SK-N-SH treated with all-trans-retinoic acid at 6 μM for 48 hours (cell line): ENCODE measurements around the gene PCNT.

Experiments
- ATAC-seq: fragments of 200-7000 bp; cut with Tn5 transposase; 3 replicates; pipeline ENCODE4 v1.9.1; 2020; ENCODE audit warnings: mild to moderate bottlenecking, moderate library complexity
- ARNTL ChIP-seq: fragments of 450-650 bp; formaldehyde crosslinking; IDR thresholded peaks from 2 replicates; pipeline ENCODE4 v1.5.0; 2020; ENCODE audit warnings: low read depth, mild to moderate bottlenecking, moderate library complexity, borderline replicate concordance
- BACH2 ChIP-seq: fragments of 250-450 bp; sonication (Bioruptor Pico); IDR thresholded peaks from 2 replicates; pipeline ENCODE4 v1.9.0; 2021; ENCODE audit warnings: mild to moderate bottlenecking, borderline replicate concordance
- GLIS3 ChIP-seq: fragments of 250-450 bp; sonication (Bioruptor Pico); IDR thresholded peaks from 2 replicates; pipeline ENCODE4 v1.5.0; 2020; ENCODE audit warnings: mild to moderate bottlenecking, moderate library complexity
- ISL1 ChIP-seq: fragments of 250-450 bp; sonication (Bioruptor Pico); IDR thresholded peaks from 2 replicates; pipeline ENCODE4 v2.1.2; 2022; ENCODE audit warnings: mild to moderate bottlenecking, moderate library complexity
- OSR1 ChIP-seq: fragments of 250-450 bp; sonication (Bioruptor Pico); IDR thresholded peaks from 2 replicates; pipeline ENCODE4 v1.8.0; 2022; ENCODE audit warnings: moderate library complexity, mild to moderate bottlenecking, inconsistent platforms
- PPARA ChIP-seq: fragments of 250-450 bp; sonication (Bioruptor Pico); IDR thresholded peaks from 2 replicates; pipeline ENCODE4 v1.5.0; 2020; ENCODE audit warnings: mild to moderate bottlenecking, borderline replicate concordance
- RARB ChIP-seq: fragments of 250-450 bp; sonication (Bioruptor Pico); IDR thresholded peaks from 2 replicates; pipeline ENCODE4 v1.8.0; 2021; ENCODE audit warnings: mild to moderate bottlenecking, moderate library complexity
- SNAI2 ChIP-seq: fragments of 250-450 bp; sonication (Bioruptor Pico); IDR thresholded peaks from 2 replicates; pipeline ENCODE4 v1.5.0; 2020; ENCODE audit warnings: mild to moderate bottlenecking, moderate library complexity
- TCF4 ChIP-seq: fragments of 250-450 bp; sonication (Bioruptor Pico); IDR thresholded peaks from 2 replicates; pipeline ENCODE4 v1.8.0; 2021; ENCODE audit warnings: mild to moderate bottlenecking, moderate library complexity, borderline replicate concordance
- TOX ChIP-seq: fragments of 250-450 bp; sonication (Bioruptor Pico); IDR thresholded peaks from 2 replicates; pipeline ENCODE4 v1.8.0; 2021; ENCODE audit warnings: mild to moderate bottlenecking, moderate library complexity, borderline replicate concordance
- ZC3H10 ChIP-seq: fragments of 250-450 bp; sonication (Bioruptor Pico); IDR thresholded peaks from 2 replicates; pipeline ENCODE4 v1.5.1; 2021; ENCODE audit warnings: mild to moderate bottlenecking, moderate library complexity
- ZFP3 ChIP-seq: fragments of 250-450 bp; sonication (Bioruptor Pico); IDR thresholded peaks from 2 replicates; pipeline ENCODE4 v1.5.0; 2020; ENCODE audit warnings: mild to moderate bottlenecking, moderate library complexity
- ZFP30 ChIP-seq: fragments of 450-650 bp; formaldehyde crosslinking; IDR thresholded peaks from 2 replicates; pipeline ENCODE4 v1.5.0; 2022; ENCODE audit warnings: mild to moderate bottlenecking, moderate library complexity
- ZNF565 ChIP-seq: fragments of 450-650 bp; formaldehyde crosslinking; conservative IDR thresholded peaks from 2 replicates; pipeline ENCODE4 v1.5.0; 2020; ENCODE audit warnings: low read depth, mild to moderate bottlenecking, moderate library complexity
- ZNF70 ChIP-seq: fragments of 450-650 bp; formaldehyde crosslinking; IDR thresholded peaks from 2 replicates; pipeline ENCODE4 v1.5.0; 2020; ENCODE audit warnings: mild to moderate bottlenecking, moderate library complexity
- ZNF8 ChIP-seq: fragments of 450-650 bp; formaldehyde crosslinking; IDR thresholded peaks from 2 replicates; pipeline ENCODE4 v1.5.0; 2020; ENCODE audit warnings: mild to moderate bottlenecking, moderate library complexity
- TF ChIP-seq, protein P1 (sequence below): fragments of 250-450 bp; sonication (Bioruptor Pico); IDR thresholded peaks from 2 replicates; pipeline ENCODE4 v1.5.1; 2020; ENCODE audit warnings: low read depth, mild to moderate bottlenecking, moderate library complexity
- TF ChIP-seq, protein P2 (sequence below): fragments of 250-450 bp; sonication (Bioruptor Pico); IDR thresholded peaks from 2 replicates; pipeline ENCODE4 v1.5.1; 2021; ENCODE audit warnings: mild to moderate bottlenecking, moderate library complexity
- TF ChIP-seq, protein P3 (sequence below): fragments of 250-450 bp; sonication (Bioruptor Pico); IDR thresholded peaks from 2 replicates; pipeline ENCODE4 v1.5.0; 2020; ENCODE audit warnings: mild to moderate bottlenecking, moderate library complexity
- TF ChIP-seq, protein P4 (sequence below): fragments of 250-450 bp; sonication (Bioruptor Pico); IDR thresholded peaks from 2 replicates; pipeline ENCODE4 v1.8.0; 2021; ENCODE audit warnings: low read depth, mild to moderate bottlenecking, moderate library complexity, borderline replicate concordance

Gene PCNT

DNA sequence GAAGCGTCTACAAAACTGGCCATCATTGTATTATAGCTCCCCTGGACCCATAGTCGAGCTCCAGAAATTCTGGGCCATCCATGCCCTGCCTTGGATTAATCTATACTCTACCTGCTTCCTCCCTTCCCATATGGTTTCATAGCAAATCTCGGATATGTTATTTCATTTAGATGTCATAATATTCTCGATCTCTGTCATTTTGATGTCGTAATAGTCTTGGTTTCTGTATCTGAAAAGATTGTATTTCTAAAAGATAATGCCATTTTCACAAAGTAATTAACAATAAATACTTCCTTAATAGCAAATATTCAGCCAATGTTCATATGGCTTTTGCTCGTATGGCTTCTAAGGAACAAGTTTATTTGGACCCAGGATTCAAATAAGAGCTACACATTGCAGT lies 169.9 kb downstream of the PCNT start:
- ATAC-seq = no peak
- TF ChIP-seq ISL1 (no peak), ZFP3 (no peak), ZFP30 (CRISPR knock-in tag) (no peak), SNAI2 (CRISPR knock-in tag) (no peak), ARNTL (CRISPR knock-in tag) (no peak), GLIS3 (CRISPR knock-in tag) (no peak), OSR1 (no peak), TOX (CRISPR knock-in tag) (no peak), ZC3H10 (CRISPR knock-in tag) (no peak), ZNF70 (CRISPR knock-in tag) (no peak), ZNF8 (CRISPR knock-in tag) (no peak), RARB (CRISPR knock-in tag) (no peak), PPARA (CRISPR knock-in tag) (no peak), BACH2 (CRISPR knock-in tag) (no peak), ZNF565 (CRISPR knock-in tag) (no peak), TCF4 (CRISPR knock-in tag) (no peak)
- TF ChIP-seq, protein P1, sequence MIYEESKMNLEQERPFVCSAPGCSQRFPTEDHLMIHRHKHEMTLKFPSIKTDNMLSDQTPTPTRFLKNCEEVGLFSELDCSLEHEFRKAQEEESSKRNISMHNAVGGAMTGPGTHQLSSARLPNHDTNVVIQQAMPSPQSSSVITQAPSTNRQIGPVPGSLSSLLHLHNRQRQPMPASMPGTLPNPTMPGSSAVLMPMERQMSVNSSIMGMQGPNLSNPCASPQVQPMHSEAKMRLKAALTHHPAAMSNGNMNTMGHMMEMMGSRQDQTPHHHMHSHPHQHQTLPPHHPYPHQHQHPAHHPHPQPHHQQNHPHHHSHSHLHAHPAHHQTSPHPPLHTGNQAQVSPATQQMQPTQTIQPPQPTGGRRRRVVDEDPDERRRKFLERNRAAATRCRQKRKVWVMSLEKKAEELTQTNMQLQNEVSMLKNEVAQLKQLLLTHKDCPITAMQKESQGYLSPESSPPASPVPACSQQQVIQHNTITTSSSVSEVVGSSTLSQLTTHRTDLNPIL = no peak
- TF ChIP-seq, protein P2, sequence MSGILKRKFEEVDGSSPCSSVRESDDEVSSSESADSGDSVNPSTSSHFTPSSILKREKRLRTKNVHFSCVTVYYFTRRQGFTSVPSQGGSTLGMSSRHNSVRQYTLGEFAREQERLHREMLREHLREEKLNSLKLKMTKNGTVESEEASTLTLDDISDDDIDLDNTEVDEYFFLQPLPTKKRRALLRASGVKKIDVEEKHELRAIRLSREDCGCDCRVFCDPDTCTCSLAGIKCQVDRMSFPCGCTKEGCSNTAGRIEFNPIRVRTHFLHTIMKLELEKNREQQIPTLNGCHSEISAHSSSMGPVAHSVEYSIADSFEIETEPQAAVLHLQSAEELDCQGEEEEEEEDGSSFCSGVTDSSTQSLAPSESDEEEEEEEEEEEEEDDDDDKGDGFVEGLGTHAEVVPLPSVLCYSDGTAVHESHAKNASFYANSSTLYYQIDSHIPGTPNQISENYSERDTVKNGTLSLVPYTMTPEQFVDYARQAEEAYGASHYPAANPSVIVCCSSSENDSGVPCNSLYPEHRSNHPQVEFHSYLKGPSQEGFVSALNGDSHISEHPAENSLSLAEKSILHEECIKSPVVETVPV = no peak
- TF ChIP-seq, protein P3, sequence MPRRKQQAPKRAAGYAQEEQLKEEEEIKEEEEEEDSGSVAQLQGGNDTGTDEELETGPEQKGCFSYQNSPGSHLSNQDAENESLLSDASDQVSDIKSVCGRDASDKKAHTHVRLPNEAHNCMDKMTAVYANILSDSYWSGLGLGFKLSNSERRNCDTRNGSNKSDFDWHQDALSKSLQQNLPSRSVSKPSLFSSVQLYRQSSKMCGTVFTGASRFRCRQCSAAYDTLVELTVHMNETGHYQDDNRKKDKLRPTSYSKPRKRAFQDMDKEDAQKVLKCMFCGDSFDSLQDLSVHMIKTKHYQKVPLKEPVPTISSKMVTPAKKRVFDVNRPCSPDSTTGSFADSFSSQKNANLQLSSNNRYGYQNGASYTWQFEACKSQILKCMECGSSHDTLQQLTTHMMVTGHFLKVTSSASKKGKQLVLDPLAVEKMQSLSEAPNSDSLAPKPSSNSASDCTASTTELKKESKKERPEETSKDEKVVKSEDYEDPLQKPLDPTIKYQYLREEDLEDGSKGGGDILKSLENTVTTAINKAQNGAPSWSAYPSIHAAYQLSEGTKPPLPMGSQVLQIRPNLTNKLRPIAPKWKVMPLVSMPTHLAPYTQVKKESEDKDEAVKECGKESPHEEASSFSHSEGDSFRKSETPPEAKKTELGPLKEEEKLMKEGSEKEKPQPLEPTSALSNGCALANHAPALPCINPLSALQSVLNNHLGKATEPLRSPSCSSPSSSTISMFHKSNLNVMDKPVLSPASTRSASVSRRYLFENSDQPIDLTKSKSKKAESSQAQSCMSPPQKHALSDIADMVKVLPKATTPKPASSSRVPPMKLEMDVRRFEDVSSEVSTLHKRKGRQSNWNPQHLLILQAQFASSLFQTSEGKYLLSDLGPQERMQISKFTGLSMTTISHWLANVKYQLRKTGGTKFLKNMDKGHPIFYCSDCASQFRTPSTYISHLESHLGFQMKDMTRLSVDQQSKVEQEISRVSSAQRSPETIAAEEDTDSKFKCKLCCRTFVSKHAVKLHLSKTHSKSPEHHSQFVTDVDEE (CRISPR knock-in tag) = no peak
- TF ChIP-seq, protein P4, sequence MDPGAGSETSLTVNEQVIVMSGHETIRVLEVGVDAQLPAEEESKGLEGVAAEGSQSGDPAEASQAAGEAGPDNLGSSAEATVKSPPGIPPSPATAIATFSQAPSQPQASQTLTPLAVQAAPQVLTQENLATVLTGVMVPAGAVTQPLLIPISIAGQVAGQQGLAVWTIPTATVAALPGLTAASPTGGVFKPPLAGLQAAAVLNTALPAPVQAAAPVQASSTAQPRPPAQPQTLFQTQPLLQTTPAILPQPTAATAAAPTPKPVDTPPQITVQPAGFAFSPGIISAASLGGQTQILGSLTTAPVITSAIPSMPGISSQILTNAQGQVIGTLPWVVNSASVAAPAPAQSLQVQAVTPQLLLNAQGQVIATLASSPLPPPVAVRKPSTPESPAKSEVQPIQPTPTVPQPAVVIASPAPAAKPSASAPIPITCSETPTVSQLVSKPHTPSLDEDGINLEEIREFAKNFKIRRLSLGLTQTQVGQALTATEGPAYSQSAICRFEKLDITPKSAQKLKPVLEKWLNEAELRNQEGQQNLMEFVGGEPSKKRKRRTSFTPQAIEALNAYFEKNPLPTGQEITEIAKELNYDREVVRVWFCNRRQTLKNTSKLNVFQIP (CRISPR knock-in tag) = no peak
- TF ChIP-seq, all 23 proteins: peak for 0
